Measurements from ENCODE around the gene CXorf38.

- TF ChIP-seq EZH2phosphoT487 (IDR thresholded peaks at IDR 0.05; ENCODE audit: insufficient read depth, low read depth) (no peak), EZH2 (IDR thresholded peaks at IDR 0.05; ENCODE audit: insufficient read depth, poor library complexity, severe bottlenecking) (no peak)
Measured at GRCh38 chrX:40685362-40685918, 38.1 kb upstream of the CXorf38 start.

All from GM23248 (cell line).